ENCODE results near the gene KIF4A.
"Not testable (repeated sequence)": the region's sequence is repeated elsewhere in the genome, so short reads cannot be mapped to it uniquely, and the experiment has no call there.

Gene KIF4A

GRCh38 chrX:70331161-70331560 is 41.3 kb downstream of the KIF4A start:
- FAIRE-seq, result no peak
- no peak for TF ChIP-seq CTCF (IDR thresholded peaks at IDR 0.05; ENCODE audit: insufficient read depth, missing control alignments)
- no peak for DNase-seq (ENCODE audit: insufficient read length, low spot score)

GRCh38 chrX:70332600-70332999 is 42.7 kb downstream of the KIF4A start:
- FAIRE-seq (no peak), DNase-seq (ENCODE audit: insufficient read length, low spot score) (no peak)
- TF ChIP-seq CTCF (IDR thresholded peaks at IDR 0.05; ENCODE audit: insufficient read depth, missing control alignments), result no peak

GRCh38 chrX:70336767-70337166 is 46.9 kb downstream of the KIF4A start:
- no peak for TF ChIP-seq CTCF (IDR thresholded peaks at IDR 0.05; ENCODE audit: insufficient read depth, missing control alignments)
- FAIRE-seq (no peak), DNase-seq (ENCODE audit: insufficient read length, low spot score) (no peak)

- DNase-seq (ENCODE audit: insufficient read length, low spot score), result no peak
- no peak for TF ChIP-seq CTCF (IDR thresholded peaks at IDR 0.05; ENCODE audit: insufficient read depth, missing control alignments)
- peak; percentile 74 for FAIRE-seq
Measured at GRCh38 chrX:70338290-70338689, 48.4 kb downstream of the KIF4A start.

GRCh38 chrX:70343435-70343834 is 53.5 kb downstream of the KIF4A start:
- no peak for TF ChIP-seq CTCF (IDR thresholded peaks at IDR 0.05; ENCODE audit: insufficient read depth, missing control alignments)
- DNase-seq (ENCODE audit: insufficient read length, low spot score) (no peak), FAIRE-seq (no peak)

GRCh38 chrX:70346418-70347070 is 56.6 kb downstream of the KIF4A start:
- DNase-seq (ENCODE audit: insufficient read length, low spot score), result no peak
- no peak for TF ChIP-seq CTCF (IDR thresholded peaks at IDR 0.05; ENCODE audit: insufficient read depth, missing control alignments)
- peak; percentile 16 for FAIRE-seq

- not testable (repeated sequence) for FAIRE-seq; DNase-seq (ENCODE audit: insufficient read length, low spot score)
Measured at GRCh38 chrX:70348825-70349224, 58.9 kb downstream of the KIF4A start.

- DNase-seq (ENCODE audit: insufficient read length, low spot score); FAIRE-seq: not testable (repeated sequence)
Measured at GRCh38 chrX:70349367-70350125, 59.6 kb downstream of the KIF4A start.

All from D721Med (cell line).